HG03565 (cell line): Measurements from ENCODE around the gene SLC39A10.

ENCODE experiments used
- ATAC-seq: cut with Tn5 transposase; IDR thresholded peaks from one replicate; pipeline ENCODE4 v1.9.1; 2021; ENCODE audit warnings: mild to moderate bottlenecking, moderate library complexity; ENCODE audit not compliant: unreplicated experiment

SLC39A10 gene, protein sequence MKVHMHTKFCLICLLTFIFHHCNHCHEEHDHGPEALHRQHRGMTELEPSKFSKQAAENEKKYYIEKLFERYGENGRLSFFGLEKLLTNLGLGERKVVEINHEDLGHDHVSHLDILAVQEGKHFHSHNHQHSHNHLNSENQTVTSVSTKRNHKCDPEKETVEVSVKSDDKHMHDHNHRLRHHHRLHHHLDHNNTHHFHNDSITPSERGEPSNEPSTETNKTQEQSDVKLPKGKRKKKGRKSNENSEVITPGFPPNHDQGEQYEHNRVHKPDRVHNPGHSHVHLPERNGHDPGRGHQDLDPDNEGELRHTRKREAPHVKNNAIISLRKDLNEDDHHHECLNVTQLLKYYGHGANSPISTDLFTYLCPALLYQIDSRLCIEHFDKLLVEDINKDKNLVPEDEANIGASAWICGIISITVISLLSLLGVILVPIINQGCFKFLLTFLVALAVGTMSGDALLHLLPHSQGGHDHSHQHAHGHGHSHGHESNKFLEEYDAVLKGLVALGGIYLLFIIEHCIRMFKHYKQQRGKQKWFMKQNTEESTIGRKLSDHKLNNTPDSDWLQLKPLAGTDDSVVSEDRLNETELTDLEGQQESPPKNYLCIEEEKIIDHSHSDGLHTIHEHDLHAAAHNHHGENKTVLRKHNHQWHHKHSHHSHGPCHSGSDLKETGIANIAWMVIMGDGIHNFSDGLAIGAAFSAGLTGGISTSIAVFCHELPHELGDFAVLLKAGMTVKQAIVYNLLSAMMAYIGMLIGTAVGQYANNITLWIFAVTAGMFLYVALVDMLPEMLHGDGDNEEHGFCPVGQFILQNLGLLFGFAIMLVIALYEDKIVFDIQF

DNA sequence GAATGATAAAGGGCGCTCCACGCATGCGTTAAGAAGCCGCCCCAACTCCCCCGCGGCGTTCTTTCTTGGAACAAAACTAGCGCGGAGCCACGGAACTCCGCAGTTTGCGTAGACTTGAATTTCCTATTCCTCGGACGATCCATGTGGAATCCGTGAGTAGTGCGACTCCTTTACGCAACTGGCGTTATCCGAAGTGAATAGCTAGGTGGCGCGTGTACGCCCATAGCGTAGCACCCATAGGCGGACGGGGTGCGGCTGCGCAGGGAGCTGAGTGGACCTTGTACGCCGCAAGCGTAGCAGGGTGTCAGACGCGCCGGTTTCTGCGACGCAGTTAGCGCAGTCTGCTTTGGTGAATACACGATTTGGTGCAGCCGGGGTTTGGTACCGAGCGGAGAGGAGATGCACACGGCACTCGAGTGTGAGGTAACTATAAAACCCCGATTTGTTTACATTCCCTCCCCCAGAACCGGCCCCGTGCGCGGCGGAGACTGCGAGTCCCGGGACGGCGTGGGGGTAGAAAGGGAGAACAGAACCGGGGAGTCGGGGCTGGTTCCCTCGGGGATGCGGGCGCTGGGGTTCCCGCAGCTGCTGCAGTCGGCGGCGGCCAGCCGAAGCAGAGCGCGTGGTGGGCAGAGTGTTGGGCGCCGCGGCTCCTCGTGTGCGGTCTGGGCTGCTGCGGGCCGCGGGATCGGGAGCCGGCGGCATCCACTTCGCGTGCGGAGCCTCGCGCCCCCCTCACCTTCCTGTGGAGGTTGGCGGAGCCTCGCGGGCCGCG is at the start of gene SLC39A10:
TSS of gene SLC39A10 (plus strand) at position 368 of the 775 bp plus-strand sequence. CDS start 22,817 bp downstream, outside the sequence.
- ATAC-seq, result peak; percentile 70

DNA sequence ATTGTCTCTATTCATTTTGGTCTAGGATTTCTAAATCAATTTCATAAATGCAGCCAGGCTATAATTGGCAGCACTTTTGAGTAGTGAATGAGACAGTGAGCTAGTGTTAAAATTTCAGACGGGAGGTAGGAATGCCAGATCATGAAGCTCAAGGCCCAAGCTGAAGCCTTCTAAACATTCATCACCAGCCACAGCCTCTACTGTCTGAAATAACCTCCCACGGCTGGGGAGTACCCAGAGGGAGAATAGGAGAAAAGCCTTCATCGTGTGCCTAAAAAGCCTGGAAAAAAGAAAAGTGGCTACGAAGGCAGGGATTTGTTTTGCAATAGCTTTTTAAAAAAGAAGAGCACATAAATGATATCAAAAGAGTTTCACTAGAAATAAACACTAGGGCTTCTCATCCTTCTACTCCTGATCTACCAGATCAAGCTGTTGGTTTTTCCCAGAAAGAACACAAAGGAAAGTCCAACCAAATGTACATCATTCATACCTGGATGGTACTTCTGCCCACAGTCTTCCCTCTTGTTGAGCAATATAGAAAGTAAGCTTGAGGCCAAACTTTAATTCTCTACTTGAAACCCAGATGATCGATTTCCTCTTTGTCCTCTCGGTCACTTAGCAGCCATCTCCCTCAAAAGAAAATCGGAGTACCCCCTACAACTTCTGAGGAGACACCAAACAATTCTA is 48.1 kb upstream of the SLC39A10 start:
- no peak for ATAC-seq

DNA sequence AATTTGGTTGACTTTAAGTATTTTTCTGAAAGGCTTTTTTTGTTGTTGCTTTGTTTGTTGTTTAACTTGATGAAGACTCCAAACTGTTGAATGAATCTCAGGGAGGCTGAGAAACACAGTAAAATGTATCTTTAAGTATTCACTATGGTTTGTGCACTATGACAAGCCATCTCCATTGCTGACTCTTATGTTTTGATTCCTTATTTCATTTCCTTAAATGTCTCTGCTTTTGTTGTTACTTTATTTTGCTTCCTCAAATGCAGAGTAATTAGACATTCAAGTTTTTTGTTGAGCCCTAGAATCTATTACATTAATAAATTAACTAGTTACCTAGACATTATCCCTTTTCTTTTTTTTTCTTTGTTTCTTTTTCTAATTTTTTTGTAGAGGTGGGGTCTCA is 46.3 kb upstream of the SLC39A10 start:
- ATAC-seq, result no peak

DNA sequence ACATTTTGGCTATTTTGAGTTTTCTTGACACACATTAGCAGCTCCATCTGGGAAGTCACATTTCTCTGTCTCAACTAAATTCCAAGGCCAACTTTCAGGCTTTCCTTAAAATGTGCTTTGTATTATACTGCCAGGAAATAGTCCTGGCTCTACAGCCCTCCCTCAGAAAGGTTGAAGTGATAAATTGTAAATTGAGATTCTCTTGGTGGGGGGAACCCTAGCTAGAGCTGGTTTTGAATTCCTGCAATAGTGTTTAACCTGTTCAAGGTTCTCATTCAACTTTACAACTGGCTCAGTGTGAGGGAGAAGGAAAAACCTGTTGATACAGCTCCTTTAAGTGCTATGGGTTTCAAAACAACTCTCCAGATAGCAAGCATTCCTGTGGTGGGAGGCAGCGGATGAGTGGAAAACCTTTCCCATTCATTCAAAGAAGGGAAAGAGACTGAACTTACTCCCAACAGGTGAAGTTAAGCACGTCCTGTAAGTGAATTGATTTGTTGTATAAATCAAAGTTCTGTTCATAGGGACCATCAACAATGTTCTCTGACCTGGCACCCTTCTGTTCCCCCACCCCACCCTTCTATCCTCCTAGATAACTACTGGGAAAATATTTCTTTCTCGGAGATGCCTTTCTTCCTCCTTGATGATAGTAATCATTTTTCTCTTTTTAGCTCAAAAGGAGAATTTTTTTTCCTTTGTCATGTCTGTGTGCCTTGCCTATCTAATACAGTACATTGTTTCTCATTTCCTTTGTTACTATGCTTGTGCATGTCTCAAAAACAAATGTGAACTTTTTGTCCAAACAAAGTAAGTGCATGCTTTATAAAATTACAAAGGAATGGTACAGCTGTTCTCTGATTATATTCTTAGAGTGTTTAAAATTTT is 44.2 kb upstream of the SLC39A10 start:
- ATAC-seq, result no peak

DNA sequence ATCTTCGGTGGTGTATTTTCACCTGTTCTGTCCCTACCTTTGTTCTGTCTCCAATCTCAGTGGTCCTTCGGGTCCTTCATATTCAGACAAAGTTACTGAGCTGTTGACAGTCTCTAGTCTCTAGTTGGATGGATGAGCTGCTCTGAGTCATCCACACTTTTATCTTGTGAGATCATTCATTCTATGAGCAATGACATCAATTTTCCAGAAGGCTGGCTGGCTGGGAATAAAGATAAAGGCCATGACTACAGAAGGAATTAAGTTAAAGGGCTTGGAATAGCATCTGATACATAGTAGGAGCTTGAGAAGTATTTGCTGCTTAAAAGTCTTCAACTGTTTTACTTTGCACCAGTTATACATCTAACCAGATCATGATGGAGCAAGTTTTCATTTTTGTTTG is 43.1 kb upstream of the SLC39A10 start:
- ATAC-seq, result no peak

DNA sequence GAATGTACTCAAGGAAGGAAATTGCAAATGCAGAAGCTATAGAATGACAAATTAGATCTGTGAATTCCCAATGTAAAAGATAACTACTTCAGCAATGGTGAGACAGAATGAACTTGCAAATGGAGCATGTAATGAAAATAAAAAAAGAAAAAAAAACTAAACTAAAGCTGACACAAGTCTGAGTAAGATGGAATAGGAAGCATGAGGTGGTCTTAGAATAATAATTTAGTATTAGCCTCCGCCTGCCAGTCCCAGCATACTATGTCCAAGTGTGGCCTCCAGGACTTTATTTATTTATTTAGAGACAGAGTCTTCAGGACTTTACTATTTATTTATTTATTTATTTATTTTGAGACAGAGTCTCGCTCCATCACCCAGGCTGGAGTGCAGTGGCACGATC is 37.4 kb upstream of the SLC39A10 start:
- ATAC-seq, result no peak

DNA sequence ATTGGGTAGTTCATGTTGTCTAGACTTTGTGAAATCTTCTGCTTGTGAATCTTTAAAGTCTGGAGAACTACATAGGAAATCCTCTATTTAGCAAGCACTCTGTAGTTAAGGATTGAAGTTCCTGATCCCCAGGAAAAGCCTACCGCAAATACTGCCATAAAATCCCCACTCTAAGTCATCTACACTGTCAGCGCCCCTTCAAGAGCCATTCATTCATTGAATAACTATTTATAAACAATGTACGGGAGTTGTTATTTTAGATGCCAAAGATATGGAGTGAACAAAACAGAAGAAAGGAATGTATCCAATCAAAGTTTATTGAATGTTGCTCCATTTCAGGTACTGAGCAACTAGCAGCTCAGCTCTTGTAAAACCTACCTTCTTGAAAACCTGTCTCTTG is 36.5 kb upstream of the SLC39A10 start:
- ATAC-seq, result no peak

DNA sequence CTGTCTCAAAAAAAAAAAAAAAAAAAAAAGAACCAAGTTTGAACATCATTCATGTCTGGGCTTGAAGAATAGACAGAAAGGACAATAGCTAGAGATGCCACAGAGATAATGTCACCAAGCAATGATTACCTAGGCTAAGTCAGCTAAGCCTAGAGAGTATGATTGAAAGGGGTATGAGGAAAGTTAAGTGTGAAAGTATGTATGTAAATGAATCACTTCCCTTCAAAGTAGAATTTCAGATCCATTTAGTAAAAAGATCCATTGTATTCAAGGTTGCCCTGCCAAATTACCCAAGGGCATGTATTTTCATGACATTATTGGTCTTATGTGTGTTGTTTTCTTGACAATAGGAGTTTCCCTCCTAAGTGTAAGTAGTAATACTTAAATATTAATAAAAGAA is 34.1 kb upstream of the SLC39A10 start:
- ATAC-seq, result no peak

DNA sequence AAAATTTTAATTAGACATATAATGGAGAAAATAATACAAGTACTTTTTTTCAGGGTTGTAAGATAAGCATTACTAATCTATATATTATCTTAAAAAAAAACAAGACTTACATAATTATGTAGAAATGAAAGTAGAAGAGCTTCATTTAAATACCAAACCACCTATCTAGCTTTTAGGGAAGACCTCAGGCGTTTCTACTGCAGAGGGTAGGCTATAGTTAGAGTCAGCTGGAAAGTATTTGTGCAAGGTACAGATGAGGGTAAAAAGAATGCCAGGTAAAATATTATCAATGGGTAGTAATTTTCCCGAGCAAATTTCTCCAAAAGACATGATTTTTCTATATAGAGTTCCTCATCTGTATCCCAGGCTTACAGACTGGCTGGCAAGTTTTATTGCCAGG is 30.5 kb upstream of the SLC39A10 start:
- ATAC-seq, result no peak

DNA sequence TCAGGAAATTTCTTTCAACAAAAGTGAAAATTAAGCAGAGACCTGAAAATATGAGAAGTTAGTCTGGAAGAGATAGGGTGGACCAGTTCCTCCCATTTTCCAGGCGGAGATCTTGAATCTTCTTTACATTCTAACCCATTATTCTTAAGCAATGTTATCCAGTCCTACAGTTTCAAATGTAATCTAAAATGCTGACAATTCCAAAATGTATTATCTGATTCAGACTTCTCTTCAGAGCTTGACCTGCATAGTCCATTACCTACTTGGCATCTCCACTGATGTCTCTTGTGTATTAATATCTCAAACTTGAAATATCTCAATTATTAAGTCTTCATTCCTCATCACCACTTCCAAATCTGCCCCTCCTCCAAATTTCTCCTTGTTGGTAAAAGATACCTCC is 28.4 kb upstream of the SLC39A10 start:
- no peak for ATAC-seq

DNA sequence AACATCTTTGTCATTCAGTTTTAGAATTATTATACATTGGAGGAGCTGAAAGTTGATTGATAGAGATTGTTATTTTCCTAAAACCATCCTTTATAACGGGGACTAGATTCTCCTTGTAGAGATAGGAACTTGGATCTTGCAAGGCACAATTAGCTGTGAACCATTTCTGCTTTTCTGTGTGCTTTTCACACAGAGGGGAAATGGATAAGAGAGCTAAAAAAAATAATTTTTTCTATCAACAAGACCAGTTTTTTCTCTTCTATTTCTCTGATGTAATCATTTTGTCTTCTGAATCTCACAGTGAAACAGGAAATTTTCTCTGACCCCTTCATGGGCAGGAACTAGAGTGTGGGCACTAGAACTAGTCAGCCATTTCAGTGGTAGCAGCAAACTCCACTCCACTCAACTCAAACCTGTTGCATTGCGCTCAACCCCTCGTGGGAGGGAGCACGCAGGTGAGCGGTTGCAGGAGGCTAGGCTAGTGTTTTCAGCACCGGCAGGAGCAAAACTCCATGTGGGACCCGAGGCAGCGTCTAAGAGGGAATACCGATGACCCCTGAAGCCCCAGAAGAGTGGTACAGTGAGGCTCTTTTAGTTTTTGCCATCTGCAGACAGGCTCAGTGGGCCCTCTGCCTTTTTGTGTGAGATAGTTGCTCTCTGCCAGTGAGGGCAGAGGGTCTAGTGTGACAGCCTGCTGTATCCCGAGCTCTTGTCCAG is 24.0 kb upstream of the SLC39A10 start:
- no peak for ATAC-seq

DNA sequence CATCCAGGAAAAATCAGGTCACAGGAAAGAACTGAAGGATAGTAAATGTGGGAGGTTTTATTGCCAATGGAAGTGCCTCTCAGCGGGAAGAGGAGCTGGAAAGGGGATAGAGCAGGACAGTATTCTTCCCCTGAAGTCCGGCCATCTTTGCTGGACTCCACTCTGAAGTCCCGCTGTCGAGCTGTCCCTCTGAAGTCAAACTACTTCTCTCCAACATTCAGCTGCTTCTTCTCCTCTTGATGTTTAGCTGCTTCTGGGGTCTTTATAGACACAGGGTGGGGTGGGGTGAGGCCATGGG is 23.5 kb upstream of the SLC39A10 start:
- ATAC-seq, result no peak

DNA sequence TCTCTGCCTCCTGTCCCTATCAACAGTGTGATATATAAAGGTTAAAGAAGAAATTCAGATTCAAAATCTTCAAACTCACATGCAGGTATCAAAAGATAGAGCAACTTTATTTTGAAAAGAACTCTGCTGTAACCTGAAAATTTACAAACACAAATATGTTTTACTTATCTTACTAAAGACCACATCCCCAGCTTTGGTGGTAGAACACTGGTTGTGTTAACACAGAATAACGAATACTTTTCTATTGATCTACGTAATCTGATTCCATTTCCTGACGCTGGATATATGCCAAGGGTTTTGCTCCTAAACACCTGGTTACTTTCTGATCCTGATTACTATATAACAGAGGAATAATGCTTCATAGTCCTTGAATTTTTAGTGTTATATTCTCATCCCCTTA is 23.1 kb upstream of the SLC39A10 start:
- ATAC-seq, result no peak

DNA sequence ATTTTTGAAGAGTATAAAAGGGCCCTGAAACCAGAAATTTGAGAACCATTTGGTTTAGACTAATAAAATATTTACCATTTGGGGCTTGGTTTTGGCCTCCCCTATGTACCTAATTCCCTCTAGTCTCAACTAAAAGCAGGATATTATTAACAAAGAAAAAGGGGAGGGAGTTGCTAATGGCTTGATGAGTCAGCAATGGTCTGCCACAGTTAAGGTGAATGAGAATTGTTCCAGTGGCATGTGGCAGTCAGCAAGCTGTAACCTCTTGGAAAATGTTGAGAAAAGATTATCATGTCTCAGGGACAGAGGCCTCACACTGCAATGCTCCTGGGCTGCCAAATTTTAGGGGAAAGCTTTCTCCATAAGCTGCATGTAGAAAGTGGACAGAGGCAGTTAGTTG is 20.1 kb upstream of the SLC39A10 start:
- no peak for ATAC-seq

DNA sequence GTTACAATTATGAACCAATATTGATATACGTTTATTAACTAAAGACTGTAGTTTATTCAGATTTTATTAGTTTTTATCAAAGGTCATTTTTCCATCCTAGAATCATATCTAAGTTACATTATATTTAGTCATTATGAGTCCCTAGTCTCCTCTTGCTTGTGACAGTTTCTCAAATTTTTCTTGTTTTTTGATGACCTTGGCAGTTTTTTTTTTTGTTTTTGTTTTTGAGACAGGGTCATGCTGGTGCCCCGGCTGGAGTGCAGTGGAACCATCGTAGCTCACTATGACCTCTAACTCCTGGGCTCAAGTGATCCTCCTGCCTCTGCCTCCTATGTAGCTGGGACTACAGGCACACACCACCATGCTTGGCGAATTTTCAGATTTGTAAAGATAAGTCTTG is 18.3 kb upstream of the SLC39A10 start:
- no peak for ATAC-seq

DNA sequence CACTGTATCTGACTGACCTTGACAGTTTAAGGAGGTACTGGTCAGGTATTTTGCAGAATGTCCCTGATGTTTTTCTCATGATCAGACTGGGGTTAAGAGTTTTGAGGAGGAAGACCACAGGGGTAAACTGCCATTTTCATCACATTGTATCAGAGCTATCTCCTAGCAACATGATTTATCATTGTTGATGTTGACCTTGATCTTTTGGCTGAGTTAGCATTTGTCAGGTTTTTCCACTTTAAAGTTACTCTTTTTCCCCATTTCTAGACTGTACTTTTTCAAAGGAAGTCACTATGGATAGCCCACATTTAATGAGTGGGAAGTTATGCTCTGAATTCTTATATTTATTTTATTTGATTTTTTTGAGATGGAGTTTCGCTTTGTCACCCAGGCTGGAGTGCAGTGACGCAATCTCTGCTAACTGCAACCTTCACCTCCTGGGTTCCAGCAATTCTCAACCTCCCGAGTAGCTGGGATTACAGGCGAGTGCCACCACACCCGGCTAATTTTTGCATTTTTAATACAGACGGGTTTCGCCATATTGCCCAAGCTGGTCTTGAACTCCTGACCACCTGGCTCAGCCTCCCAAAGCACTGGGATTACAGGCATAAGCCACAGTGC is 17.7 kb upstream of the SLC39A10 start:
- ATAC-seq, result no peak

DNA sequence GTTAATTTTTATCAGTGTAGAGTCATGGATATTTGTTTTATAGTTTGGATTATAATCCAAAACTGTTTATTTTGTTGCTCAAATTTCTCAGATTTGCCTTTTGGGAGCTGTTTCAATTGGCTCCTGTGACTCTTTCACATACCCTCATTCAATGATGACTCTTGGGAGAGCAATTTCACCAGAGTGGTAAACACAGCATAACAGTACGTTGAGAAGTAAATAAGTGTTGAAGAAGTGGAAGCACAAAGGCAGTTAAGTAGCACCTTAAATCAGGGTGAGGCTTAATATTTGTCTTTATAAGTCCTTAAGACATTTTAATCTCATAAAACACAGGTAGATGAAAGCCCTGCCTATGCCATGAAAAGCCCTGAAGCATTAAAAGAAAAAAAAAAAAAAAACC is 17.1 kb upstream of the SLC39A10 start:
- ATAC-seq, result no peak

DNA sequence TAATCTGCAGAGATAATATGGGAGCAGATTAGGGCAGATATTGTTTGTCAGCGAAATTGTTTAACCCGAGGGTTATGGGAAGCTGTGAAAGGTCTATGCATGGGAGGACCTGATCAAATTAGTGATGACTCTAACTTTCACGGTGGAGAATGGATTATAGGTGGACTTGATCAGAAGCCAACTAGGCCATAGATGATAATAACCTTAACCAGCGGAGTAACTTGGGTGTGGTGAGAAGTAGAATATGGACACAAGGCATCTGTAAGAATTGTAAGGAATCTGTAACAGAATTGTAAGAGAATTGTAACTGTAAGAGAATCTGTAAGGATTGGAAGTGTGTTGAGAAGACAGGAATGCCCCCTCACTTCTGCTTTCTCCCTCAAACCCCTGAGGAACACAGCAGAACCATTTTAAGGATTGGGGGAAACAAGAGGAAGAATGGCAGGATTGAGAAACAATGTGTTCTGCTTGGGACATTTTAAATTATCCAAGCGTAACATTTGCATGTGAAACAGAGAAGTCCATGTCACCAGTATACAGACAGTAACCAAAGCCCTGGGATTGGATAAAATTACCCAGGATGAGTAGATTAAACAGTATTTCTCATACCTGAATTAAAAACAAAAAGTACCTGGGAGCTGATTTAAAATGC is 14.9 kb upstream of the SLC39A10 start:
- ATAC-seq, result no peak
